Skeletal muscle tissue (tissue), 4 donors: ENCODE results near the gene TSPAN2. TPM values are rescaled to one million over a fixed set of nuclear protein-coding genes. Genes with fewer than 3 reads are reported as not detected.

Experiments used
- H3K27ac ChIP-seq: one replicate; pipeline ENCODE4 v1.7.0; 2013; ENCODE audit warnings: mild to moderate bottlenecking, low read depth, low read length, inconsistent platforms
- H3K27me3 ChIP-seq, 3 donors: one replicate each; pipeline ENCODE4 v1.7.0; 2013; ENCODE audit warnings: low read length in 3 of 3; ENCODE audit not compliant: control insufficient read depth in 3 of 3, insufficient read depth in 3 of 3
- H3K36me3 ChIP-seq, 3 donors: one replicate each; pipeline ENCODE4 v1.7.0; 2013; ENCODE audit warnings: low read length in 3 of 3; ENCODE audit not compliant: control insufficient read depth in 3 of 3, insufficient read depth in 3 of 3
- H3K4me1 ChIP-seq, 3 donors: one replicate each; pipeline ENCODE4 v1.7.0; 2013; ENCODE audit warnings: low read length in 3 of 3, mild to moderate bottlenecking in 3 of 3; ENCODE audit not compliant: control insufficient read depth in 3 of 3, insufficient read depth in 3 of 3
- H3K4me3 ChIP-seq, 3 donors: one replicate each; pipeline ENCODE4 v1.7.0; 2013; ENCODE audit warnings: low read length in 3 of 3
- H3K9ac ChIP-seq, 3 donors: one replicate each; pipeline ENCODE4 v1.7.0; 2013; ENCODE audit warnings: low read length in 3 of 3, mild to moderate bottlenecking in 3 of 3, moderate library complexity in 2 of 3, low read depth in 1 of 3
- H3K9me3 ChIP-seq, 3 donors: one replicate each; pipeline ENCODE4 v1.7.0; 2013; ENCODE audit warnings: low read length in 3 of 3; ENCODE audit not compliant: control insufficient read depth in 3 of 3
- total RNA-seq: library from RNA; depleted of rRNA; stranded (reverse); fragments of >200 nt; gene quantifications from one replicate; pipeline ENCODE4 v1.2.3, GENCODE V29; 2014
- donor health status: Osteomylitis.

TSPAN2 gene
- total RNA-seq, 1 donor from 2014 or later, result 6.8 TPM

- Histone ChIP-seq H3K4me3 (no peak overlapping the region), H3K27ac (no peak overlapping the region), H3K4me1 (peaks cover 0 to 4% (median 3%) of the 10 kb centered on the region in 3 donors)
Observed at GRCh38 chr1:115082949-115083348, 6.4 kb downstream of the TSPAN2 start.

DNA sequence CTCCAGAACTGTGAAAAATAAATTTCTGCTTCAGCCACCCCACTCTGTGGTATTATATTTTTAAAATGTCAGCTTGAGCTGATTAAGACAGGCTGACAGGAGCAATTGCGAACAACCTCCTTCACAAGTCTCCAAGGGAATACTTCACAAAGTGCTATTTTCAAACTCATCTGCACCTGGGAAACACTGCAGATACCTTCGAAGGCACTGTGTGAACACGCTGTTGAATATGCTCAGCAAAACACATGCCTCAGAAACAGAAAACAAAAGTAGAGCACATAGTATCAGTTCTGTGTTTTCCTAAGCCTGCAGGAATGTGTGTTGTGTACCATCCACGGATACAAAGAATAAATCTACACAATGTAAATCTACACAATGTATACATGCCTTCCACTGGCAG, 10.6 kb downstream of the TSPAN2 start:
- H3K9ac ChIP-seq, result no peak overlapping the region
- H3K27me3 ChIP-seq, result no peaks in the 10 kb centered on the region
- H3K27ac ChIP-seq, result no peak overlapping the region
- H3K4me3 ChIP-seq, result no peak overlapping the region
- H3K9me3 ChIP-seq, result no peaks in the 10 kb centered on the region
- peaks cover 5 to 12% (median 6%) of the 10 kb centered on the region in 3 donors for H3K4me1 ChIP-seq
- no peaks in the 10 kb centered on the region for H3K36me3 ChIP-seq

More at GRCh38 chr1:115082949-115083348, 6.4 kb downstream of the TSPAN2 start:
- H3K27me3 ChIP-seq, result peaks cover 0 to 3% (median 0%) of the 10 kb centered on the region in 3 donors
- H3K9me3 ChIP-seq, result no peaks in the 10 kb centered on the region
- H3K9ac ChIP-seq, result no peak overlapping the region
- no peaks in the 10 kb centered on the region for H3K36me3 ChIP-seq

- Histone ChIP-seq H3K36me3 (no peaks in the 10 kb centered on the region), H3K4me1 (peaks cover 11 to 15% (median 13%) of the 10 kb centered on the region in 3 donors)
Observed at GRCh38 chr1:115077984-115078330, 11.3 kb downstream of the TSPAN2 start.

DNA sequence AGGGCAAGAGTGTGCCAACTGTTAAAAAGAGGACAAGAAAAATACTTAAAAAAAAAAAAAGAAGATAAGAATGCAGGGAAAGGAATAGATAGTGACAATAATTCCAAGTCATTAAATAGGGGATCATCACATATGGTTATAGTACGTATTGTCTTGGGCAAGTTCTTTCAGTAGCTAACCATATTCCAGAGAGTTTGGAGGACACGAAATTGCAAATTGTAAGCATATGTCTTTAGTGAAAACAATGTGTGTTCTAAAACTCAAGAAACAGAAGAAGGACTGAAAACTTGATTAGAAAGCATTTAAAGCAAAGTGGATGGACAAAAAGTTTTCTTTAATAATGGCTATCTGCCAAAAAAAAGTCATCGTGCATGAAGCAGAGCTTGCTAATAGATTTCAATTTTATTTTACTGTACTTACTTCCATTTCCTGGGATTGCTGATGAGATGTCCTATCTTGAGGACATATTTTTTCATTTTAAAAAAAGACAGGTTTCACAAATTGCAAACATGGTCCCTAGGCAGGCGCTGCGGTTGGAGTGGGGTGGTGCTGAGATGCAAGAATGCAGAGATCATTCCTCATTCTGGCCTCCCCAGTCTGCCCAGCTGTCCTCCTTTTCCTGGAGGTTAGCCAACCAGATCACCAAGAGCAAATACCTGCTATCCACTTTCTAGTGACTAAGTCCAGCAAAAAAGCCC, 11.9 kb downstream of the TSPAN2 start:
- no peak overlapping the region for H3K27ac ChIP-seq
- no peaks in the 10 kb centered on the region for H3K9me3 ChIP-seq
- H3K4me1 ChIP-seq, result peaks cover 13 to 19% (median 15%) of the 10 kb centered on the region in 3 donors
- no peak overlapping the region for H3K4me3 ChIP-seq
- no peaks in the 10 kb centered on the region for H3K36me3 ChIP-seq
- no peak overlapping the region for H3K9ac ChIP-seq
- H3K27me3 ChIP-seq, result no peaks in the 10 kb centered on the region

More at GRCh38 chr1:115077984-115078330, 11.3 kb downstream of the TSPAN2 start:
- H3K4me3 ChIP-seq, result no peak overlapping the region
- no peaks in the 10 kb centered on the region for H3K9me3 ChIP-seq
- no peak overlapping the region for H3K9ac ChIP-seq
- H3K27me3 ChIP-seq, result no peaks in the 10 kb centered on the region
- no peak overlapping the region for H3K27ac ChIP-seq

- Histone ChIP-seq H3K4me3 (no peak overlapping the region), H3K4me1 (peaks cover 13 to 19% (median 15%) of the 10 kb centered on the region in 3 donors), H3K27me3 (no peaks in the 10 kb centered on the region)
Observed at GRCh38 chr1:115076384-115076915, 12.9 kb downstream of the TSPAN2 start.

GRCh38 chr1:115074839-115075534, 14.3 kb downstream of the TSPAN2 start:
- Histone ChIP-seq H3K27me3 (no peaks in the 10 kb centered on the region), H3K36me3 (no peaks in the 10 kb centered on the region), H3K4me3 (no peak overlapping the region), H3K4me1 (peaks cover 13 to 19% (median 15%) of the 10 kb centered on the region in 3 donors), H3K9ac (no peak overlapping the region), H3K27ac (no peak overlapping the region), H3K9me3 (no peaks in the 10 kb centered on the region)

More at GRCh38 chr1:115076384-115076915, 12.9 kb downstream of the TSPAN2 start:
- H3K27ac ChIP-seq, result no peak overlapping the region
- no peaks in the 10 kb centered on the region for H3K36me3 ChIP-seq
- no peaks in the 10 kb centered on the region for H3K9me3 ChIP-seq
- H3K9ac ChIP-seq, result no peak overlapping the region

- Histone ChIP-seq H3K4me3 (peak overlapping the region in 2 of 3 donors; percentile 6 to 27), H3K9me3 (no peaks in the 10 kb centered on the region), H3K27me3 (no peaks in the 10 kb centered on the region), H3K27ac (peak overlapping the region; percentile 25), H3K9ac (peak overlapping the region in 1 of 3 donors; percentile 51), H3K36me3 (no peaks in the 10 kb centered on the region), H3K4me1 (peaks cover 13 to 19% (median 15%) of the 10 kb centered on the region in 3 donors)
Observed at GRCh38 chr1:115073298-115074087, 15.8 kb downstream of the TSPAN2 start.

- Histone ChIP-seq H3K27me3 (no peaks in the 10 kb centered on the region), H3K9ac (no peak overlapping the region), H3K4me3 (no peak overlapping the region), H3K36me3 (no peaks in the 10 kb centered on the region), H3K9me3 (no peaks in the 10 kb centered on the region), H3K27ac (no peak overlapping the region), H3K4me1 (peaks cover 13 to 19% (median 15%) of the 10 kb centered on the region in 3 donors)
Observed at GRCh38 chr1:115071012-115071664, 18.2 kb downstream of the TSPAN2 start.

DNA sequence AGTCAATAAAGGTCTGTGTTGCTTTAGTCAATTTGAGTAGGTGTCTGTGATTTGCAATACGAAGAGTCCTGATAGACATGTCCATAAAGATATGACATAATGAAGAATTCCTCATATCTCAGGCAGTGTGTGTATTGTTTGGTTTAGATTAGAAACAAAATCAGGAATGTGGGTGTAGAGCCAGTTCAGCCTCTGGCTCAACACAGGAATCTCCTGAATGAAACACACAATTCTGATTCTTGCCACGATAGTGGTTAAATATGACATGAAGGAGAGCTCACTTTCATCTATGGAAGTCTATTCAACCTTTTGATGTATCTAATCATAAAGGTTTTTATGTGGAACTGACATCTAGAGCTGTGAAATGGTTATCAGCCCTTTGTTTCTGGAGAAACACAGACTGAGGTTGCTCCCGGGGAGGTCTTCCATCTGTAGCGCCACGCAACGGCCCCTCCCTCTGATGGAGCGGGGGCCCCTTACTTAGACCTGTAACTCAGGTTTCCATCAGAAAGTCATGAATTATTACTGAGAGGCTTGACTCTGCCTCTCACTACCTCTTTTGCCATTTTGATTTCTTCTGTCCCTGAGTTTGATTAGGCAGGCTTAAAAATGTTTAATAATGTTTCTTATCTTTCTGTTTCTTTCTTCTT, 19.5 kb downstream of the TSPAN2 start:
- H3K27me3 ChIP-seq, result no peaks in the 10 kb centered on the region
- H3K4me1 ChIP-seq, result peaks cover 13 to 19% (median 15%) of the 10 kb centered on the region in 3 donors
- H3K27ac ChIP-seq, result no peak overlapping the region
- H3K9ac ChIP-seq, result no peak overlapping the region
- no peak overlapping the region for H3K4me3 ChIP-seq
- H3K36me3 ChIP-seq, result no peaks in the 10 kb centered on the region
- no peaks in the 10 kb centered on the region for H3K9me3 ChIP-seq
